MCF 10A (cell line): ENCODE data around the gene APOC3. TPM values are rescaled to one million over a fixed set of nuclear protein-coding genes. Genes with fewer than 3 reads are reported as not detected.
A peak's percentile ranks its signal among the peaks of the same experiment; 100 is the strongest.

Experiments used
- BruUV-seq: library from RNA; stranded (reverse); fragments of 400-500 nt; replicated peaks from 2 replicates; lab custom pipeline; 2021; lab: Mats Ljungman, UMichigan
- CTCF ChIA-PET: fragments of 300-600 bp; sonication (Branson Sonifier 250); formaldehyde crosslinking; extraction: SDS; loops from one replicate; lab custom pipeline; 2021; ENCODE audit warnings: antibody characterized with exemption, inconsistent platforms; lab: Yijun Ruan, JAX
- POLR2A ChIA-PET: fragments of 300-600, 350-650 bp; sonication (Branson Sonifier 250); formaldehyde crosslinking; extraction: SDS; loops from one replicate; lab custom pipeline; 2020; ENCODE audit warnings: antibody characterized with exemption, inconsistent platforms; lab: Yijun Ruan, JAX
- DNase-seq: peaks from one replicate; pipeline ENCODE4 v3.0.0-alpha.2; 2018; ENCODE audit not compliant: unreplicated experiment
- H3K27ac Mint-ChIP-seq: one replicate; pipeline ENCODE4 v1.8.0; 2022; ENCODE audit warnings: mild to moderate bottlenecking, low read depth, mixed read lengths; ENCODE audit not compliant: unreplicated experiment
- H3K27me3 Mint-ChIP-seq: one replicate; pipeline ENCODE4 v1.8.0; 2022; ENCODE audit warnings: mixed read lengths; ENCODE audit not compliant: insufficient read depth, unreplicated experiment
- H3K36me3 Mint-ChIP-seq: one replicate; pipeline ENCODE4 v1.8.0; 2022; ENCODE audit warnings: mild to moderate bottlenecking, moderate library complexity, mixed read lengths; ENCODE audit not compliant: insufficient read depth, unreplicated experiment
- H3K4me1 Mint-ChIP-seq: one replicate; pipeline ENCODE4 v1.8.0; 2022; ENCODE audit warnings: mixed read lengths; ENCODE audit not compliant: insufficient read depth, unreplicated experiment
- H3K4me3 Mint-ChIP-seq: one replicate; pipeline ENCODE4 v1.8.0; 2022; ENCODE audit warnings: mild to moderate bottlenecking, moderate library complexity, mixed read lengths; ENCODE audit not compliant: unreplicated experiment
- H3K9me3 Mint-ChIP-seq: one replicate; pipeline ENCODE4 v1.8.0; 2022; ENCODE audit warnings: mixed read lengths; ENCODE audit not compliant: unreplicated experiment
- CTCF ChIP-seq: fragments of 200-600 bp; IDR thresholded peaks from one replicate; pipeline ENCODE4 v1.8.0; 2022; ENCODE audit warnings: antibody characterized with exemption, mild to moderate bottlenecking; ENCODE audit not compliant: unreplicated experiment
- intact Hi-C: fragments of 100-400 bp; cut with micrococcal nuclease; formaldehyde crosslinking; loops from 2 replicates; pipeline ENCODE4 v1.14.1; 2022
- total RNA-seq: library from RNA; stranded (reverse); gene quantifications from 2 replicates; pipeline ENCODE4 v1.2.3, GENCODE V29; 2022

The APOC3 gene
- total RNA-seq, 1 experiment from 2014 or later, result not detected

DNA sequence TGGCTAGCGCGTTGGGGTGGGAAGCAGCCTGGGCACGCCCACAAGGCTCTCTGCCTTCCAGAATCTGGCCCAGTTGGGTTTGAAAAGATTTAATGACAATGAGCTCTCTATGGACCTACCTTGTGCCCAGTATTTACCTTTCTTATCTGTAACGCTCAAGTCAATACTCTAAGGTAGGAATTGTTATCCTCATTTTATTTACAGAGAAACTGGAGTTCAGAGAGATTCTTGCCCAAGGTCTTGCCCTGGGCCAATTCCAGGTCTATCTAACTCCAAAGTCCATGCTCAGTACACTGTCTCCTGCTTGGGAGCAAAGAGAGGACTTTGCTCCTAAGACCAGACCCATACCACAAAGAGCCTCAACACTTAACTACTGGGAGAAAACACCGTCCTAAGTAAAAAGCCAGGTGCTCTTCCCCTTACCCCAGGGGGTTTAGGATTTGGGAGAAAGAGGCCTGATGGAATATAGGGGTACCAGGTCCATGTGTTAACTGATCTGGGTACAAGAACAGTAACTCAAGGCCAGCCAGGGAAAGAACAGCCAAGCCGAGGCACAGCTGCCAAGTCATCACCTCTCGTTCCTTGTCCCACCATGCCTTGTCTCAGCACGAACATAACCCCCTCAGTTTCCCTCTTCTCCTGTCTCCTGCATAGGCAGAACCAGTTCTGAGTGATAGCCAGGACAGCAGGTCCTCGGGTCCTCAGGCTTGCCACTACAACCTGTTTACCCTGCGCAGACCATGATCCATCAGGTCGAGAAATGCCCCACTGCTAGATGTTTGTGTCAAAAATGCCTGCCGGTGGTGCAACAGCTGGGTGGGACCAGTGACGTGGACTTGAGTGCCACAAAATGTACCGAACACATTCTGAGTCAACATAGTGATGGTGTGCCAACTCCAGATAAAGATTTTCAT, 21.2 kb upstream of the APOC3 start:
- peak; percentile 91 for DNase-seq
- H3K9me3 Mint-ChIP-seq, result no peaks in the 10 kb centered on the region
- CTCF ChIA-PET, result interaction anchor here (0.9 kb wide), 1 partner anchor 18 kb away, joined by 3 read pairs; no protein-coding TSS in a partner anchor
- peak overlapping the region; percentile 43 for H3K4me3 Mint-ChIP-seq
- TSS peak; percentile 97 for BruUV-seq
- POLR2A ChIA-PET, result interaction anchor here (0.7 to 2.8 kb wide), 6 partner anchors 13 to 390 kb away, joined by 3 to 12 read pairs (median 3); partner anchors contain the start of gene ZPR1
- peak overlapping the region; percentile 98 for H3K27ac Mint-ChIP-seq
- no peaks in the 10 kb centered on the region for H3K27me3 Mint-ChIP-seq
- peaks cover 40% of the 10 kb centered on the region for H3K4me1 Mint-ChIP-seq
- intact Hi-C loops, result no loop called here
- no peak for TF ChIP-seq CTCF
- peaks cover 21% of the 10 kb centered on the region for H3K36me3 Mint-ChIP-seq

DNA sequence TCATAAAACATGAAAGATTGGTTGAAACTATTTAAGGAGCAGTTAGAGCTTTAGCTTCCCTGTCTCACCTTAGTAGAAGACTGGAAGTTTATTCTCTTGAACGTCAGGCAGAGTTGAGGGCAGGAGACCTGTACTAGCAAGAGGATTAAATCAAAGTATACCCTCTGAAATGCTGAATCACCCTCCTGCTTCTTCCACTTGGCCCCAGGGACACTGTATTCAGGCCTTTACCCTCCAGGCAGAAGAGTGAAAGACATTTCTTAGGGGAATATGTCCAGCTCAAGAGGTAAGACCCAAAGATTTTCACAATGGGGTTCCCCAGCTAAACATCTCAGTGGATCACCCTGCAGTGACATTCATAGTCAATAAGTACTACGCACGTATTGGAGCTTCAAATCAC, 18.5 kb upstream of the APOC3 start:
- Mint-ChIP-seq H3K9me3 (no peaks in the 10 kb centered on the region), H3K36me3 (peaks cover 21% of the 10 kb centered on the region), H3K27ac (peak overlapping the region; percentile 98), H3K4me3 (no peak overlapping the region), H3K27me3 (no peaks in the 10 kb centered on the region), H3K4me1 (peaks cover 36% of the 10 kb centered on the region)
- DNase-seq, result no peak
- ChIA-PET POLR2A (interaction anchor here (0.7 kb wide), 1 partner anchor 318 kb away, joined by 3 read pairs; no protein-coding TSS in a partner anchor), CTCF (interaction anchor here (1.6 kb wide), 1 partner anchor 25 kb away, joined by 8 read pairs; no protein-coding TSS in a partner anchor)
- no TSS peak for BruUV-seq
- intact Hi-C loops, result no loop called here
- no peak for TF ChIP-seq CTCF

- no TSS peak for BruUV-seq
- intact Hi-C loops, result no loop called here
- H3K4me1 Mint-ChIP-seq, result peaks cover 27% of the 10 kb centered on the region
- DNase-seq, result no peak
- H3K27ac Mint-ChIP-seq, result no peak overlapping the region
- no peak overlapping the region for H3K4me3 Mint-ChIP-seq
- CTCF ChIA-PET, result interaction anchor here (1.4 to 1.5 kb wide), 2 partner anchors 20 to 69 kb away, joined by 3 to 5 read pairs; partner anchors contain the start of gene APOA5
- H3K9me3 Mint-ChIP-seq, result no peaks in the 10 kb centered on the region
- peaks cover 20% of the 10 kb centered on the region for H3K36me3 Mint-ChIP-seq
- POLR2A ChIA-PET, result no interaction called here
- no peak for TF ChIP-seq CTCF
- no peaks in the 10 kb centered on the region for H3K27me3 Mint-ChIP-seq
These were observed 17.6 kb upstream of the APOC3 start for GRCh38 chr11:116812109-116812508.

DNA sequence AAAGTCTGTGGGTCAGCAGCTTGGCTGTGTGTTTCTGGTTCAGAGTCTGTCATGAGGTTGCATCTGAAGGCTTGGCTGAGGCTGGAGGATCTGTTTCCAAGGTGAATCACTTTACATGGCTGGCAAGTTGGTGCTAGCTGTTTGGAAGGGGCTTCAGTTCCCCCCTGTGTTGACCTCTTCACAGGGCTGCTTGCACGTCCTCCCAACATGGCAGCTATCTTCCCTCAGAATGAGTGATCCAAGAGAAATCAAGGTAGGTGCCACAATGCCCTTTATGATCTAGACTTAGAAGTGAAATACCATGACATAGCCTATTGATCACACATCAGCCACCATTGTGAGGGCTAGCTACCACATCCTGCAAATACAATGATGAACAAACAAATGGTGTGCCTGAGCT, 16.5 kb upstream of the APOC3 start:
- Mint-ChIP-seq H3K4me1 (peaks cover 18% of the 10 kb centered on the region), H3K4me3 (no peak overlapping the region), H3K36me3 (peaks cover 15% of the 10 kb centered on the region), H3K27me3 (no peaks in the 10 kb centered on the region), H3K27ac (no peak overlapping the region), H3K9me3 (no peaks in the 10 kb centered on the region)
- DNase-seq, result no peak
- CTCF ChIA-PET, result interaction anchor here (0.6 to 1.6 kb wide), 6 partner anchors 12 to 70 kb away, joined by 3 to 6 read pairs (median 3); partner anchors contain the start of gene APOA5
- no peak for TF ChIP-seq CTCF
- POLR2A ChIA-PET, result interaction anchor here (0.6 to 0.7 kb wide), 3 partner anchors 17 to 417 kb away, joined by 3 read pairs; no protein-coding TSS in a partner anchor
- intact Hi-C loops, result no loop called here
- no TSS peak for BruUV-seq
